ENCODE data around the gene KCNJ4. TPM values are rescaled to one million over a fixed set of nuclear protein-coding genes. Genes with fewer than 3 reads are reported as not detected.

Gene KCNJ4
- total RNA-seq, 3 donors from 2014 or later: not detected

DNA sequence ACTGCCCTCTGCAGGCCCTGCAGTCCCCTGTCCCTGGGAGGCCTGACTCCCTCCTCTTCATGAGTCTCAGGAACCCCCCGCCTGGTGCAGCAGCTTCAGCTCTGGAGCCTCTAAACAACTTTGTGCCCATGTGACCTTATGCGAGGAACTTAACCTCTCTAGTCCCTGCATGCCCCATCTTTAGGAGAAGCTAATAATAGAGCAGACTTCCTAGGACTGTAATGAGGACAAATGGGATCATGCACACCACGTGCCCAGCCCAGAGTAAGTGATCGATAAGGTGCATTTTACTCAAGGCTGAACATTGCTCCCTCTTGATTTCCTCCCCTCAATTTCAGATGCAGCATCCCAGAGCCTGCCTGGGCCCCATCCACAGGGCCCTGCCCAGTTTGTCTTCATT is 19.0 kb downstream of the KCNJ4 start:
- no peaks in the 10 kb centered on the region for H3K36me3 ChIP-seq (ENCODE audit: low read depth)
- no peak overlapping the region for H3K4me3 ChIP-seq
- DNase-seq: no peak
- no peaks in the 10 kb centered on the region for H3K9me3 ChIP-seq
- no peak for ATAC-seq
- intact Hi-C loops (cut with DNase I, micrococcal nuclease): no loop called here
- TF ChIP-seq CTCF (IDR thresholded peaks at IDR 0.05): no peak
- H3K4me1 ChIP-seq (ENCODE audit: low read depth): no peaks in the 10 kb centered on the region

DNA sequence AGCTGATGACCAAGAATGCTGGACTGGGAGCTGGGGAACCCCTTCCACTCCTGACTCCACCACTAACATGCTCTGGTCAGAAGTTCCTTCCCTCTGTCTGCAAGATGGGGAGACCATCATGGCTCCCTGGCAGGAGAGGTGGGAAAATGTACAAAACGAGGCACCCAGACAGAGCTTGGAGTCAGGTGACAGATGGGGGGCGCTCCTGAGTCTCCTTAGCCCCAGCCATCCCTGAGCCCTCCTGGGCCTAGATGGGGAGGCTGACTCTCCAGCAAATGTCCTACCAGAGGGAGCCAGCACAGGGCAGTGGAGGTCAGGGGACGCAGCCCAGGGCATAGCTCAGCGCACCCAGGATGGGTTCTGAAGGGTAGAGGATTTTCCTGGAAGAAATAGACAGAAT is 20.0 kb downstream of the KCNJ4 start:
- no peak for ATAC-seq

DNA sequence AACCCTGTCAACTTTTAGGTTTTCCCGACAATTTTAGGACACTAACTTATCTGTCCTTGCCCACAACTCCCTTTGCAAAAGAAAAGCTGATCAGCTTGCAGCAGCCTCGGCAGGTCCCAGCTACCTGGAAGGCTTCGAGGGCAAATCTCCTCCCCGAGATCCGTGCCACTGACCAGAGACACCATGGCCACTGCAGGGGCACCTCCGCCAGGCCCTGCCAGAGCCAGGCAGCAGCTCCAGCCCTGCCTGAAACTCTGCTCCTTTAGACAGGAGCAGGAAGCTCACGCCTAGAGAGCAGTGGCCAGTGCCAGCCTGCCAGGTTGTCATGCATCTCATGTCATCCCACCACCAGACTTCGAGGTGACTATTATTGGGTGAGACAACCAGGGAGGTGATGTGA is 21.1 kb downstream of the KCNJ4 start:
- Histone ChIP-seq H3K4me3 (no peak overlapping the region), H3K4me1 (ENCODE audit: low read depth) (no peaks in the 10 kb centered on the region), H3K9me3 (no peaks in the 10 kb centered on the region), H3K36me3 (ENCODE audit: low read depth) (no peaks in the 10 kb centered on the region)
- no peak for TF ChIP-seq CTCF (IDR thresholded peaks at IDR 0.05)
- DNase-seq: no peak
- no peak for ATAC-seq
- intact Hi-C loops (cut with DNase I, micrococcal nuclease): no loop called here

More for the DNA sequence above, 20.0 kb downstream of the KCNJ4 start:
- intact Hi-C loops (cut with DNase I, micrococcal nuclease): no loop called here
- no peak overlapping the region for H3K4me3 ChIP-seq
- no peaks in the 10 kb centered on the region for H3K9me3 ChIP-seq
- no peak for TF ChIP-seq CTCF (IDR thresholded peaks at IDR 0.05)
- no peaks in the 10 kb centered on the region for H3K4me1 ChIP-seq (ENCODE audit: low read depth)
- H3K36me3 ChIP-seq (ENCODE audit: low read depth): no peaks in the 10 kb centered on the region
- DNase-seq: no peak

DNA sequence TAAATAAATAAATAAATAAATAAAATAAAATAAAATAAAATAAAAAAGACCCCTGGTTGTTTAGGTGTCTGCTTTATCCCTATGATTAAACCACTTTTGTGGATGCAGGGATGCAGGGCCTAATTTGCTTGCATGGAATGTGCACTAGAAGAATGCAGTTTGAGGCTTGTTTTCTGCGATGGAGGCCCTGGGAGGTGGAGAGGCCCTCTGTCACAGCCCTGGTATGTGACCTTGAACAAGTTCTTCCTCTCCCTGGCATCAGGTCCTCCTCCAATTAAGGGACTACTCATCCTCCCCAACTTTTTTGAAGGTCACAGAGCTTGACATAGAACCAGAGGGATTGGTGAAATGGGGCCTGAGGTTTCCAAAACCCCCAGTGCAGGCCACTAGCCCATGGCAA is 22.7 kb downstream of the KCNJ4 start:
- DNase-seq (no peak), ATAC-seq (no peak)
- Histone ChIP-seq H3K9me3 (no peaks in the 10 kb centered on the region), H3K4me3 (no peak overlapping the region), H3K4me1 (ENCODE audit: low read depth) (no peaks in the 10 kb centered on the region), H3K36me3 (ENCODE audit: low read depth) (no peaks in the 10 kb centered on the region)
- TF ChIP-seq CTCF (IDR thresholded peaks at IDR 0.05): no peak
- intact Hi-C loops (cut with DNase I, micrococcal nuclease): no loop called here

DNA sequence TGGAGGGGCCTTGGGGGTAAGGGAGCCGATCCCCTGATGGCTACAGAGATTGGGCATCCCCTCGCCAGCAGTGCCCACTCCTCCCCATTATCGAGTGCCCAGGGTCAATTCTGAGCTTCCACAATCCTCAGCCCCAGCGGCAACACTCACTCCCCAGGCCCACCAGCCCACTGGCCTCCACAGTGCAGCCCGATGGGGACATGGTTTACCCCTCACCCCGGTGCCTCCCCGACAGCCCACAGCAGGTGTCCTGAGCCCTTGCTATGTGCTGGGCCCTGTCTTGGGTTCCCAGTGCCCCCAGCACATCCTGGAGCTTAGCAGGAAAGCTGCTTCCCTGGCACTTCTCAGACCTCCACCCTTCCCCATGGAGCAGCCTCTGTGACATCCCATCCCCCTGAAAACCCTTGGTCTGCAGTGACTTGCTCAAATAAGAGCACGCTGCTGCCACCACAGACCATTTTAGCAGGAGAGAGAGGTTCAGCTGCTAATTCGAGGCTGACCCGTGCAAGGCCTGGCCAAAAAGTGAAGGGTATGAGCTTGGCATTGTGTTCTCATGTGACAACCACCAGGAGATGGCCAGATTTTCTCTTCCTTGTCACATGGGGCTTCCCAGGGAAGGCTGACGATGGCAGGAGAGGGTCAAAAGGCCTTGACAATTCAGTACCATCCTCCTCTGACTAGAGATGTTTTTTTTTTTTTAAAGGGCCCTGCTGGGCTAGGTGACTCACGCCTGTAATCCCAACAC is 23.6 kb downstream of the KCNJ4 start:
- ATAC-seq (no peak), DNase-seq (no peak)
- no peaks in the 10 kb centered on the region for H3K4me1 ChIP-seq (ENCODE audit: low read depth)
- no peaks in the 10 kb centered on the region for H3K36me3 ChIP-seq (ENCODE audit: low read depth)
- intact Hi-C loops (cut with DNase I, micrococcal nuclease): no loop called here
- H3K4me3 ChIP-seq: no peak overlapping the region
- no peak for TF ChIP-seq CTCF (IDR thresholded peaks at IDR 0.05)
- H3K9me3 ChIP-seq: no peaks in the 10 kb centered on the region

Measured in mucosa of descending colon (tissue), 3 donors.